IMR-90 (cell line): Measurements from ENCODE around the gene NISCH. TPM values are rescaled to one million over a fixed set of nuclear protein-coding genes. Genes with fewer than 3 reads are reported as not detected.

Experiments used
- ATAC-seq: fragments of 200-7000 bp; cut with Tn5 transposase; 2 replicates; pipeline ENCODE4 v1.9.1; 2020; ENCODE audit warnings: low read depth, mild to moderate bottlenecking, moderate library complexity
- BruUV-seq: library from RNA; stranded (reverse); fragments of 400-500 nt; replicated peaks from 2 replicates; lab custom pipeline; 2021; lab: Mats Ljungman, UMichigan
- CTCF ChIA-PET: fragments of 300-600 bp; formaldehyde crosslinking; extraction: SDS; loops from one replicate; lab custom pipeline; 2021; ENCODE audit warnings: antibody characterized with exemption; lab: Yijun Ruan, JAX
- POLR2A ChIA-PET: fragments of 300-600 bp; sonication (Branson Sonifier 250); formaldehyde crosslinking; loops from one replicate; lab custom pipeline; 2022; ENCODE audit warnings: antibody characterized with exemption; ENCODE audit not compliant: unreplicated experiment; lab: Charles Lee
- DNase-seq: peaks from one replicate; pipeline ENCODE4 v3.0.0; 2013
- H2AFZ ChIP-seq: replicated peaks from 2 replicates; pipeline ENCODE3; 2013; ENCODE audit warnings: low read length, mild to moderate bottlenecking; ENCODE audit not compliant: poor library complexity
- H2AK5ac ChIP-seq: 2 replicates; pipeline ENCODE4 v1.6.1; 2013; ENCODE audit warnings: low read depth, low read length, inconsistent platforms
- H2AK9ac ChIP-seq: replicated peaks from 2 replicates; pipeline ENCODE3; 2013; ENCODE audit warnings: mild to moderate bottlenecking, low read depth, low read length, moderate library complexity; ENCODE audit not compliant: poor library complexity
- H2BK120ac ChIP-seq: 2 replicates; pipeline ENCODE4 v1.6.1; 2013; ENCODE audit warnings: low read depth, low read length, inconsistent platforms
- H2BK15ac ChIP-seq: 3 replicates; pipeline ENCODE4 v1.6.1; 2013; ENCODE audit warnings: low read depth, low read length, inconsistent platforms
- H2BK20ac ChIP-seq: 2 replicates; pipeline ENCODE4 v1.6.1; 2013; ENCODE audit warnings: low read depth, mild to moderate bottlenecking, inconsistent platforms, low read length, moderate library complexity
- H2BK5ac ChIP-seq: 2 replicates; pipeline ENCODE4 v1.6.1; 2013; ENCODE audit warnings: mild to moderate bottlenecking, low read depth, low read length, inconsistent platforms; ENCODE audit not compliant: poor library complexity, severe bottlenecking
- H3K14ac ChIP-seq: replicated peaks from 2 replicates; pipeline ENCODE4 v1.6.1; 2013; ENCODE audit warnings: low read depth, low read length, inconsistent platforms
- H3K18ac ChIP-seq: 2 replicates; pipeline ENCODE4 v1.6.1; 2013; ENCODE audit warnings: low read depth, low read length, control low read depth
- H3K23ac ChIP-seq: 2 replicates; pipeline ENCODE4 v1.6.1; 2013; ENCODE audit warnings: low read depth, low read length, inconsistent platforms
- H3K27ac ChIP-seq: 2 replicates; pipeline ENCODE4 v1.5.1; 2013; ENCODE audit warnings: mild to moderate bottlenecking, control low read depth, low read length; ENCODE audit not compliant: insufficient read depth
- H3K27me3 ChIP-seq: 2 replicates; pipeline ENCODE4 v1.6.1; 2013; ENCODE audit warnings: low read length; ENCODE audit not compliant: control insufficient read depth, insufficient read depth
- H3K36me3 ChIP-seq: 2 replicates; pipeline ENCODE4 v1.6.1; 2013; ENCODE audit warnings: low read length, mixed read lengths; ENCODE audit not compliant: control insufficient read depth, insufficient read depth
- H3K4ac ChIP-seq: 2 replicates; pipeline ENCODE4 v1.6.1; 2013; ENCODE audit warnings: low read depth, low read length, inconsistent platforms
- H3K4me1 ChIP-seq: 2 replicates; pipeline ENCODE4 v1.6.1; 2013; ENCODE audit warnings: low read length, mixed read lengths; ENCODE audit not compliant: control insufficient read depth, insufficient read depth
- H3K4me2 ChIP-seq: 2 replicates; pipeline ENCODE4 v1.6.1; 2013; ENCODE audit warnings: low read depth, mild to moderate bottlenecking, control low read depth, low read length, moderate library complexity
- H3K4me3 ChIP-seq: 2 replicates; pipeline ENCODE4 v1.5.1; 2013; ENCODE audit warnings: low read depth, mild to moderate bottlenecking, control low read depth, low read length, moderate library complexity; ENCODE audit not compliant: insufficient read depth
- H3K56ac ChIP-seq: 2 replicates; pipeline ENCODE4 v1.6.1; 2013; ENCODE audit warnings: low read length, inconsistent platforms; ENCODE audit not compliant: insufficient read depth; ENCODE audit errors: extremely low read depth
- H3K79me1 ChIP-seq, 2 experiments: 2 replicates each; pipeline ENCODE4 v1.6.1; 2013; ENCODE audit warnings: low read length in 2 of 2, inconsistent platforms in 1 of 2, low read depth in 1 of 2
- H3K9ac ChIP-seq: 2 replicates; pipeline ENCODE4 v1.6.1; 2013; ENCODE audit warnings: low read depth, low read length, control low read depth
- H3K9me1 ChIP-seq: 2 replicates; pipeline ENCODE4 v1.6.1; 2013; ENCODE audit warnings: low read length, inconsistent platforms; ENCODE audit not compliant: insufficient read depth
- H3K9me3 ChIP-seq: 2 replicates; pipeline ENCODE4 v1.6.1; 2013; ENCODE audit warnings: low read length; ENCODE audit not compliant: control insufficient read depth, insufficient read depth
- H4K20me1 ChIP-seq: 2 replicates; pipeline ENCODE4 v1.6.1; 2013; ENCODE audit warnings: low read length, inconsistent platforms; ENCODE audit not compliant: insufficient read depth
- H4K5ac ChIP-seq: 2 replicates; pipeline ENCODE4 v1.6.1; 2013; ENCODE audit warnings: mild to moderate bottlenecking, low read depth, low read length, control low read depth
- H4K8ac ChIP-seq, 2 experiments: 2 replicates each; pipeline ENCODE4 v1.6.1; 2013; ENCODE audit warnings: low read depth in 2 of 2, low read length in 2 of 2, control low read depth in 1 of 2, inconsistent platforms in 1 of 2
- H4K91ac ChIP-seq: 2 replicates; pipeline ENCODE4 v1.6.1; 2013; ENCODE audit warnings: low read depth, low read length, inconsistent platforms; ENCODE audit not compliant: insufficient read depth
- BHLHE40 ChIP-seq: fragments of 150-350 bp; IDR thresholded peaks from 2 replicates; pipeline ENCODE4 v1.6.1; 2016; ENCODE audit warnings: mild to moderate bottlenecking, low read depth, low read length
- CHD1 ChIP-seq: IDR thresholded peaks from 2 replicates; pipeline ENCODE4 v1.6.1; 2012; ENCODE audit warnings: low read depth, low read length, improper control_type of control experiment
- ELK1 ChIP-seq: fragments of 150-350 bp; IDR thresholded peaks from 2 replicates; pipeline ENCODE4 v1.6.1; 2016; ENCODE audit warnings: low read depth, mild to moderate bottlenecking, low read length, moderate library complexity, borderline replicate concordance
- FOS ChIP-seq: fragments of 150-350 bp; IDR thresholded peaks from 2 replicates; pipeline ENCODE4 v1.6.1; 2016; ENCODE audit warnings: low read depth, low read length
- MAFK ChIP-seq: IDR thresholded peaks from 2 replicates; pipeline ENCODE4 v1.6.1; 2012; ENCODE audit warnings: low read depth, low read length, improper control_type of control experiment
- MAZ ChIP-seq: IDR thresholded peaks from 2 replicates; pipeline ENCODE4 v1.6.1; 2012; ENCODE audit warnings: low read depth, mild to moderate bottlenecking, low read length, improper control_type of control experiment, moderate library complexity, borderline replicate concordance
- MXI1 ChIP-seq: IDR thresholded peaks from 2 replicates; pipeline ENCODE4 v1.6.1; 2012; ENCODE audit warnings: low read depth, mild to moderate bottlenecking, low read length, moderate library complexity, borderline replicate concordance
- NFE2L2 ChIP-seq: fragments of 150-350 bp; IDR thresholded peaks from 2 replicates; pipeline ENCODE4 v1.6.1; 2016; ENCODE audit warnings: low read depth, mild to moderate bottlenecking, low read length
- POLR2A ChIP-seq: IDR thresholded peaks from 2 replicates; pipeline ENCODE4 v1.6.1; 2012; ENCODE audit warnings: mild to moderate bottlenecking, low read depth, low read length
- RAD21 ChIP-seq: IDR thresholded peaks from 2 replicates; pipeline ENCODE4 v1.6.1; 2012; ENCODE audit warnings: low read length, improper control_type of control experiment
- RCOR1 ChIP-seq: IDR thresholded peaks from 2 replicates; pipeline ENCODE4 v1.6.1; 2012; ENCODE audit warnings: mild to moderate bottlenecking, low read length, improper control_type of control experiment; ENCODE audit not compliant: insufficient replicate concordance
- RFX5 ChIP-seq: IDR thresholded peaks from 2 replicates; pipeline ENCODE4 v1.8.0; 2012; ENCODE audit warnings: low read depth, mild to moderate bottlenecking, low read length, moderate library complexity
- SMC3 ChIP-seq: fragments of 150-350 bp; IDR thresholded peaks from 2 replicates; pipeline ENCODE4 v1.6.1; 2016; ENCODE audit warnings: low read depth, mild to moderate bottlenecking, antibody characterized with exemption, low read length, moderate library complexity
- USF2 ChIP-seq: fragments of 150-350 bp; IDR thresholded peaks from 2 replicates; pipeline ENCODE4 v1.6.1; 2017; ENCODE audit warnings: mild to moderate bottlenecking, antibody characterized with exemption, low read length, low read depth
- WGBS, 2 experiments: methylation state at CpG; one replicate each; pipeline versions ENCODE4 v1.1.5 to v1.1.7; 2013; ENCODE audit warnings: missing lambda C conversion rate in 2 of 2; ENCODE audit not compliant: insufficient read length in 1 of 2; ENCODE audit errors: extremely low coverage in 2 of 2; 5-methylcytosine and 5-hydroxymethylcytosine counted together
- dilution Hi-C: fragments of 300-500 bp; cut with HindIII; formaldehyde crosslinking; loops from one replicate; pipeline ENCODE4 v1.14.3; 2018; ENCODE audit warnings: low sequenced_read_pairs; ENCODE audit not compliant: unreplicated experiment
- in situ Hi-C: fragments of 300-500 bp; cut with MboI; formaldehyde crosslinking; loops from 3 replicates; pipeline ENCODE4 v1.14.3; 2019; ENCODE audit warnings: low sequenced_read_pairs, inconsistent platforms, mixed read lengths
- intact Hi-C: fragments of 100-400 bp; cut with micrococcal nuclease; formaldehyde crosslinking; loops from 2 replicates; pipeline ENCODE4 v1.10.0; 2022
- polyA plus RNA-seq, 3 experiments: library from polyadenylated mRNA; depleted of rRNA; stranded (reverse); fragments of >200 nt; gene quantifications; 2 replicates each; pipeline ENCODE4 v1.2.3, GENCODE V29; 2012; ENCODE audit warnings: low replicate concordance in 1 of 3
- total RNA-seq: library from RNA; depleted of rRNA; stranded (reverse); fragments of >200 nt; gene quantifications from 2 replicates; pipeline ENCODE4 v1.2.3, GENCODE V29; 2012

The NISCH gene
- total and polyA plus RNA-seq, 2 of the 4 experiments (the other 2 are of a cell fraction): 36.9 to 86.0 TPM

GRCh38 chr3:52479037-52479876 is 23.9 kb downstream of the NISCH start (continued):
- TF ChIP-seq NFE2L2 (no peak), RAD21 (no peak)

- no peak overlapping the region for H2BK120ac ChIP-seq
- H3K4ac ChIP-seq: no peak overlapping the region
- H3K36me3 ChIP-seq: peaks cover 77% of the 10 kb centered on the region
- no peaks in the 10 kb centered on the region for H3K27me3 ChIP-seq
- H2BK15ac ChIP-seq: no peak overlapping the region
- POLR2A ChIA-PET: no interaction called here
- no peak overlapping the region for H3K9ac ChIP-seq
- H3K9me3 ChIP-seq: no peaks in the 10 kb centered on the region
- H2BK20ac ChIP-seq: no peak overlapping the region
- H3K56ac ChIP-seq: no peak overlapping the region
- H3K14ac ChIP-seq: no peak overlapping the region
- no peak overlapping the region for H2AFZ ChIP-seq
- peaks cover 13% of the 10 kb centered on the region; the same call in 1 of the 2 replicates for H3K4me1 ChIP-seq
- H2BK5ac ChIP-seq: no peak overlapping the region
- ATAC-seq (no peak), DNase-seq (no peak)
- H3K79me1 ChIP-seq: peaks cover 9 to 40% of the 10 kb centered on the region in 2 experiments; a peak in 3 of 4 replicates
- dilution Hi-C loops: no loop called here
- peaks cover 34% of the 10 kb centered on the region for H4K20me1 ChIP-seq
- H3K4me3 ChIP-seq: no peak overlapping the region
- intact Hi-C loops: no loop called here
- no peak overlapping the region for H4K8ac ChIP-seq
- in situ Hi-C loops: no loop called here
- no peak overlapping the region for H2AK5ac ChIP-seq
- no peak overlapping the region for H3K4me2 ChIP-seq
- no peak overlapping the region for H3K23ac ChIP-seq
- H3K9me1 ChIP-seq: peaks cover 20% of the 10 kb centered on the region; the same call in 1 of the 2 replicates
- no peak overlapping the region for H2AK9ac ChIP-seq
- H3K18ac ChIP-seq: no peak overlapping the region
- WGBS, 2 experiments: 77% methylated on average over 4 of the region's 16 CpGs; no CpG with 5 or more reads in 1 of the 2 experiments
- H4K91ac ChIP-seq: no peak overlapping the region
- CTCF ChIA-PET: interaction anchor here (1.1 kb wide), 1 partner anchor 9 kb away, joined by 3 read pairs; no protein-coding TSS in a partner anchor
- no TSS peak for BruUV-seq
- no peak overlapping the region for H3K27ac ChIP-seq
- H4K5ac ChIP-seq: no peak overlapping the region
- no peak for TF ChIP-seq MAFK
- TF ChIP-seq USF2: no peak
- TF ChIP-seq SMC3: no peak
- TF ChIP-seq POLR2A: no peak
- TF ChIP-seq MXI1: no peak
- TF ChIP-seq ELK1: no peak
- no peak for TF ChIP-seq BHLHE40
- TF ChIP-seq RCOR1: no peak
- TF ChIP-seq RAD21: no peak
- TF ChIP-seq RFX5: no peak
- TF ChIP-seq NFE2L2: no peak
- TF ChIP-seq FOS: no peak
- no peak for TF ChIP-seq MAZ
- TF ChIP-seq CHD1: no peak
These were observed 24.6 kb downstream of the NISCH start for GRCh38 chr3:52479877-52480575.
